ENCODE measurements around the gene DMD. TPM values are rescaled to one million over a fixed set of nuclear protein-coding genes. Genes with fewer than 3 reads are reported as not detected.

Gene DMD
- total RNA-seq, 2 experiments from 2014 or later = 0.20 to 0.47 TPM

GRCh38 chrX:32673193-32673592 is 538.2 kb downstream of the DMD start:
- no peaks in the 10 kb centered on the region for H3K9me3 ChIP-seq (ENCODE audit: control insufficient read depth in 1 of 2, insufficient read depth in 1 of 2, low read length in 2 of 2)
- DNase-seq = no peak
- ATAC-seq (ENCODE audit: poor library complexity) = no peak
- Mint-ChIP-seq H3K36me3 (ENCODE audit: low read depth) (no peaks in the 10 kb centered on the region), H3K27ac (no peak overlapping the region), H3K4me1 (ENCODE audit: low read depth) (no peaks in the 10 kb centered on the region), H3K4me3 (no peak overlapping the region), H3K9me3 (peaks cover 2% of the 10 kb centered on the region), H3K27me3 (no peaks in the 10 kb centered on the region)
- no peak overlapping the region for H3K27ac ChIP-seq (ENCODE audit: low read depth in 1 of 2, low read length in 2 of 2)
- ChIA-PET CTCF (no interaction called here), POLR2A (no interaction called here)
- no peaks in the 10 kb centered on the region for H3K36me3 ChIP-seq (ENCODE audit: insufficient read depth, low read length)
- H3K4me3 ChIP-seq (ENCODE audit: low read length) = no peak overlapping the region
- H3K27me3 ChIP-seq (ENCODE audit: control insufficient read depth in 1 of 2, insufficient read depth in 2 of 2, low read length in 2 of 2) = no peaks in the 10 kb centered on the region
- TF ChIP-seq CTCF (IDR thresholded peaks at IDR 0.05) = no peak
- no peaks in the 10 kb centered on the region for H3K4me1 ChIP-seq (ENCODE audit: insufficient read depth, low read length)
- intact Hi-C loops (cut with DNase I, micrococcal nuclease) = no loop called here

GRCh38 chrX:32662516-32662915 is 548.8 kb downstream of the DMD start:
- Mint-ChIP-seq H3K27me3 (no peaks in the 10 kb centered on the region), H3K4me3 (no peak overlapping the region), H3K36me3 (ENCODE audit: low read depth) (no peaks in the 10 kb centered on the region), H3K9me3 (peaks cover 4% of the 10 kb centered on the region), H3K4me1 (ENCODE audit: low read depth) (no peaks in the 10 kb centered on the region), H3K27ac (no peak overlapping the region)
- H3K36me3 ChIP-seq (ENCODE audit: insufficient read depth, low read length) = no peaks in the 10 kb centered on the region
- no peak for DNase-seq
- no peaks in the 10 kb centered on the region for H3K4me1 ChIP-seq (ENCODE audit: insufficient read depth, low read length)
- TF ChIP-seq CTCF (IDR thresholded peaks at IDR 0.05) = no peak
- H3K9me3 ChIP-seq (ENCODE audit: control insufficient read depth in 1 of 2, insufficient read depth in 1 of 2, low read length in 2 of 2) = no peaks in the 10 kb centered on the region
- no peak overlapping the region for H3K27ac ChIP-seq (ENCODE audit: low read depth in 1 of 2, low read length in 2 of 2)
- no peaks in the 10 kb centered on the region for H3K27me3 ChIP-seq (ENCODE audit: control insufficient read depth in 1 of 2, insufficient read depth in 2 of 2, low read length in 2 of 2)
- no peak for ATAC-seq (ENCODE audit: poor library complexity)
- no peak overlapping the region for H3K4me3 ChIP-seq (ENCODE audit: low read length)
- POLR2A ChIA-PET = no interaction called here
- CTCF ChIA-PET = no interaction called here
- intact Hi-C loops (cut with DNase I, micrococcal nuclease) = no loop called here

DNA sequence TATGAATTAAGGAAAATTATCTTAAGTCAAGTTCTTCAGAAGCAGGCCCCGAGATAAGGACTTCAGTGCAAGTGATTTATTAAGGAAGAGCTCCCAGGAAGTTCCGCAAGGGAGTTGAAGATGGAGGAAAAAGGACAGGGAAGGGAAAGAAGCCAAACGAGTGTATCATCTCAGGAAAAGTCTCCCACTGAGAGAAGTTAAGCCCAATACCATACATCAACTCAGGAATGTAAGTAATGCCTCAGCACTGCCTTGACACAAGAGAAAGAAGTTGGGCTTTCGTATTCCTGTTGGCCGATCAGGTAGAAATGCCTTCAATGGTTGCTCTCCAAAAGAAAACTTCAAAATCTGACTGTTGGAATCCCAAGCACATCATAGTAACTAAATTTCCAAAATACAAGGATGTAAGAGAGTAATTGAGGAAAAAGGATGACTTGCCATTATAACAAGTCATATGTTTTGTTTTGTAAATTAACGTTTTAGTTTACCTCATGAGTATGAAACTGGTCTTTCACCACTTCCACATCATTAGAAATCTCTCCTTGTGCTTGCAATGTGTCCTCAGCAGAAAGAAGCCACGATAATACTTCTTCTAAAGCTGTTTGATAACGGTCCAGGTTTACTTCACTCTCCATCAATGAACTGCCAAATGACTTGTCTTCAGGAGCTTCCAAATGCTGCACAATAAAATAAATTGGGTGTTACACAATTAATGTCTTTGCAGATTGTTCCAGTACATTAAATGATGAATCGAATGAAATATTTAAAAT is 566.7 kb downstream of the DMD start:
- no peaks in the 10 kb centered on the region for H3K4me1 Mint-ChIP-seq (ENCODE audit: low read depth)
- no peaks in the 10 kb centered on the region for H3K27me3 Mint-ChIP-seq
- H3K4me3 Mint-ChIP-seq = no peak overlapping the region
- Histone ChIP-seq H3K36me3 (ENCODE audit: insufficient read depth, low read length) (no peaks in the 10 kb centered on the region), H3K27ac (ENCODE audit: low read depth in 1 of 2, low read length in 2 of 2) (no peak overlapping the region), H3K4me3 (ENCODE audit: low read length) (no peak overlapping the region), H3K27me3 (ENCODE audit: control insufficient read depth in 1 of 2, insufficient read depth in 2 of 2, low read length in 2 of 2) (no peaks in the 10 kb centered on the region), H3K9me3 (ENCODE audit: control insufficient read depth in 1 of 2, insufficient read depth in 1 of 2, low read length in 2 of 2) (no peaks in the 10 kb centered on the region), H3K4me1 (ENCODE audit: insufficient read depth, low read length) (no peaks in the 10 kb centered on the region)
- H3K9me3 Mint-ChIP-seq = no peaks in the 10 kb centered on the region
- POLR2A ChIA-PET = no interaction called here
- no peak for TF ChIP-seq CTCF (IDR thresholded peaks at IDR 0.05)
- no peaks in the 10 kb centered on the region for H3K36me3 Mint-ChIP-seq (ENCODE audit: low read depth)
- no peak for ATAC-seq (ENCODE audit: poor library complexity)
- intact Hi-C loops (cut with DNase I, micrococcal nuclease) = no loop called here
- no peak for DNase-seq
- CTCF ChIA-PET = no interaction called here
- no peak overlapping the region for H3K27ac Mint-ChIP-seq

All from CD4-positive, alpha-beta T cell (primary cell).